Breast epithelium (tissue), 3 donors: Measurements from ENCODE around the gene DYNC1I2.

Experiments used
- POLR2A ChIP-seq: fragments of 450-650 bp; IDR thresholded peaks from one replicate; pipeline ENCODE4 v1.6.1; 2016; ENCODE audit warnings: antibody characterized with exemption, mild to moderate bottlenecking, moderate library complexity
- POLR2AphosphoS5 ChIP-seq, 3 donors: sonication (generic); formaldehyde crosslinking; IDR thresholded peaks; one replicate each; pipeline ENCODE4 v1.6.1; 2017; ENCODE audit warnings: antibody characterized with exemption in 3 of 3
- TF ChIP-seq, protein P1 (sequence below), 3 donors: fragments of 450-650 bp; IDR thresholded peaks; one replicate each; pipeline ENCODE4 v1.5.1; 2016 to 2017; ENCODE audit warnings: antibody characterized with exemption in 3 of 3, mild to moderate bottlenecking in 3 of 3, moderate library complexity in 3 of 3

DNA sequence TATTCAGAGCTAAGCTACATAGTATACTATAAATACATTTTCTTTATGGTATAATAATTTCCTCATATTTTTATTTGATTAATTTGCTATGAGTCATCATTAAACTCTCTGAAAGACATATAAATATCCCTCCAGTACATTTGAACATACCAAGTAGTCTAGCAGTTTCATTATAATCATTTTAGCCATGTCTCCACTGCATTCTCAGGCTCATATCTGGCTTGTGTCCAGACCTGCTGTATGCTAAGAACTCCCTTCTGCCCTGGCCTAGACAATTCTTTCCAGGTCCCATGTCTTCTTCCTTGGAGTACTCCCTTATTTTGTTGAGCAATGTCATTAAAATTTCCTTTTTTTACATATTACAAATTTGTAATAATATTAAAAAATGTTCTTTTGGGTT is 16.6 kb upstream of the DYNC1I2 start:
- TF ChIP-seq POLR2AphosphoS5 (IDR thresholded peaks at IDR 0.05) (no peak), POLR2A (no peak)
- TF ChIP-seq, protein P1, sequence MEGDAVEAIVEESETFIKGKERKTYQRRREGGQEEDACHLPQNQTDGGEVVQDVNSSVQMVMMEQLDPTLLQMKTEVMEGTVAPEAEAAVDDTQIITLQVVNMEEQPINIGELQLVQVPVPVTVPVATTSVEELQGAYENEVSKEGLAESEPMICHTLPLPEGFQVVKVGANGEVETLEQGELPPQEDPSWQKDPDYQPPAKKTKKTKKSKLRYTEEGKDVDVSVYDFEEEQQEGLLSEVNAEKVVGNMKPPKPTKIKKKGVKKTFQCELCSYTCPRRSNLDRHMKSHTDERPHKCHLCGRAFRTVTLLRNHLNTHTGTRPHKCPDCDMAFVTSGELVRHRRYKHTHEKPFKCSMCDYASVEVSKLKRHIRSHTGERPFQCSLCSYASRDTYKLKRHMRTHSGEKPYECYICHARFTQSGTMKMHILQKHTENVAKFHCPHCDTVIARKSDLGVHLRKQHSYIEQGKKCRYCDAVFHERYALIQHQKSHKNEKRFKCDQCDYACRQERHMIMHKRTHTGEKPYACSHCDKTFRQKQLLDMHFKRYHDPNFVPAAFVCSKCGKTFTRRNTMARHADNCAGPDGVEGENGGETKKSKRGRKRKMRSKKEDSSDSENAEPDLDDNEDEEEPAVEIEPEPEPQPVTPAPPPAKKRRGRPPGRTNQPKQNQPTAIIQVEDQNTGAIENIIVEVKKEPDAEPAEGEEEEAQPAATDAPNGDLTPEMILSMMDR (IDR thresholded peaks at IDR 0.05): no peak
